ENCODE data around the gene PHF11. TPM values are rescaled to one million over a fixed set of nuclear protein-coding genes. Genes with fewer than 3 reads are reported as not detected.

PHF11 gene
- total RNA-seq, 1 donor from 2014 or later: 148 TPM

DNA sequence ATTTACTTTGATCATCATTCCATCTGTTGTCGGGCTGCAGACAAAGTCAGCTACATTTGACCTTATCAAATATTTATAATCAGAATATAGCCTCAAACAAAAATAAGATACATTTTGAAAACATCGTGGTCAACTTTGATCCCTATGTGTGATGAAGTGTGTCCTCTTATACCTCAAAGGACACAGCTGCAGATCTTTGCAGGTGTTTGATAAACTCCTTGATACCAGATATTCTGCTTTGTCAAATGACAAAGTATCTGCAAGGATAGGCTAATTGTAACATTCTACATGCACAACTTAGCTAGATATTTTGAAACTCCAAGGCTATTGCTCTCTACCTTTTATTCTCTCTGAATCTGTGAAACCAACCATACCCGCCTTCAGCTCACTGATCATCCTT is 44.0 kb downstream of the PHF11 start:
- Mint-ChIP-seq H3K9me3 (no peaks in the 10 kb centered on the region), H3K4me1 (peaks cover 39% of the 10 kb centered on the region), H3K27ac (peak overlapping the region; percentile 78), H3K4me3 (peak overlapping the region; percentile 20), H3K27me3 (no peaks in the 10 kb centered on the region), H3K36me3 (ENCODE audit: low read depth) (peaks cover 39% of the 10 kb centered on the region)
- ATAC-seq (ENCODE audit: low read depth) (no peak), DNase-seq (no peak)
- intact Hi-C loops (cut with micrococcal nuclease): loop anchor here (10.0 kb wide), 1 partner anchor 585 kb away; no protein-coding TSS in a partner anchor
- ChIA-PET POLR2A (interaction anchor here (0.6 to 1.8 kb wide), 5 partner anchors 10 to 207 kb away, joined by 3 to 15 read pairs (median 5); partner anchors contain the start of gene PHF11), CTCF (interaction anchor here (1.0 kb wide), 1 partner anchor 12 kb away, joined by 4 read pairs; no protein-coding TSS in a partner anchor)
- TF ChIP-seq, protein P1, sequence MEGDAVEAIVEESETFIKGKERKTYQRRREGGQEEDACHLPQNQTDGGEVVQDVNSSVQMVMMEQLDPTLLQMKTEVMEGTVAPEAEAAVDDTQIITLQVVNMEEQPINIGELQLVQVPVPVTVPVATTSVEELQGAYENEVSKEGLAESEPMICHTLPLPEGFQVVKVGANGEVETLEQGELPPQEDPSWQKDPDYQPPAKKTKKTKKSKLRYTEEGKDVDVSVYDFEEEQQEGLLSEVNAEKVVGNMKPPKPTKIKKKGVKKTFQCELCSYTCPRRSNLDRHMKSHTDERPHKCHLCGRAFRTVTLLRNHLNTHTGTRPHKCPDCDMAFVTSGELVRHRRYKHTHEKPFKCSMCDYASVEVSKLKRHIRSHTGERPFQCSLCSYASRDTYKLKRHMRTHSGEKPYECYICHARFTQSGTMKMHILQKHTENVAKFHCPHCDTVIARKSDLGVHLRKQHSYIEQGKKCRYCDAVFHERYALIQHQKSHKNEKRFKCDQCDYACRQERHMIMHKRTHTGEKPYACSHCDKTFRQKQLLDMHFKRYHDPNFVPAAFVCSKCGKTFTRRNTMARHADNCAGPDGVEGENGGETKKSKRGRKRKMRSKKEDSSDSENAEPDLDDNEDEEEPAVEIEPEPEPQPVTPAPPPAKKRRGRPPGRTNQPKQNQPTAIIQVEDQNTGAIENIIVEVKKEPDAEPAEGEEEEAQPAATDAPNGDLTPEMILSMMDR (IDR thresholded peaks at IDR 0.05): no peak

DNA sequence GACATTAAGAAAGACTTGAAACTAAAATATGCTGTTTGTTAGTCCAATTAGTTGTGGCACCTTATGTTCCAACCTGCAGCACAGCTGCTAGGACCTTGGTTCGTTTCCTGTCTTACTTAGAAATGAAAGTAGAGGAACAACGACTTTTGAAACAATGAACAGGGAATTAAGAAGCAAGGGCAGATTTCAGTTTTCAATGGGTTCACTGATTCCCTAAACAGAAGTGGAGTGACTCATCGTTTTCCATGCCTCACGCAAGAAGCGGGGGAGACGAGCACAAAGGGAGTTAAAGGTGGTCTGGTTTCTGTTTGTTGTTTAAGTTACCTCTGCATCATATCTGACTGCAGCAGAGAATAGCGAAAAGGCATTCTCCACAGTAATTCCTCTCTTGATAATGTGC is 44.8 kb downstream of the PHF11 start:
- Mint-ChIP-seq H3K27me3 (no peaks in the 10 kb centered on the region), H3K36me3 (ENCODE audit: low read depth) (peaks cover 45% of the 10 kb centered on the region), H3K4me3 (peak overlapping the region; percentile 57), H3K9me3 (no peaks in the 10 kb centered on the region), H3K4me1 (peaks cover 31% of the 10 kb centered on the region), H3K27ac (peak overlapping the region; percentile 78)
- POLR2A ChIA-PET: interaction anchor here (1.1 to 1.8 kb wide), 2 partner anchors 40 to 45 kb away, joined by 6 to 15 read pairs; partner anchors contain the start of gene PHF11
- ATAC-seq (ENCODE audit: low read depth) (peak; percentile 34), DNase-seq (no peak)
- CTCF ChIA-PET: interaction anchor here (1.0 kb wide), 1 partner anchor 13 kb away, joined by 4 read pairs; no protein-coding TSS in a partner anchor
- TF ChIP-seq, protein P1 (IDR thresholded peaks at IDR 0.05): no peak
- intact Hi-C loops (cut with micrococcal nuclease): no loop called here

DNA sequence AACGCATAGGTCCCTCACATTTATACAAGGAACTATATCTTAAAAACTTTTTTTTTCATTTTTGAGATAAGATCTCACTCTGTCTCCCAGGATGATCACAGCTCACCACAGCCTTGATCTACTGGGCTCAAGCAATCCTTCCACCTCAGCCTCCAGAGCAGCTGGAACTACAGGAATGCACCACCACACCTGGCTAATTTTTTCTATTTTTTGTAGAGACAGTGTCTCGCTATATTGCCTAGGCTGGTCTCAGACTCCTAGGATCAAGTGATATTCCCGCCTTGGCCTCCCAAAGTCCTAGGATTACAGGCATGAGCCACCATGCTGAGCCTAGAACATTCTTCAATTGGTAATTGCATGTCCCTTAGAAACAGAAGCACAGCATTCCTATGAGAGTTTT is 47.9 kb downstream of the PHF11 start:
- ChIA-PET CTCF (no interaction called here), POLR2A (interaction anchor here (0.6 kb wide), 1 partner anchor 37 kb away, joined by 4 read pairs; no protein-coding TSS in a partner anchor)
- no peak overlapping the region for H3K27ac Mint-ChIP-seq
- H3K4me1 Mint-ChIP-seq: peaks cover 22% of the 10 kb centered on the region
- no peak for DNase-seq
- ATAC-seq (ENCODE audit: low read depth): no peak
- H3K27me3 Mint-ChIP-seq: no peaks in the 10 kb centered on the region
- no peak overlapping the region for H3K4me3 Mint-ChIP-seq
- intact Hi-C loops (cut with micrococcal nuclease): no loop called here
- TF ChIP-seq, protein P1 (IDR thresholded peaks at IDR 0.05): no peak
- peaks cover 66% of the 10 kb centered on the region for H3K36me3 Mint-ChIP-seq (ENCODE audit: low read depth)
- no peaks in the 10 kb centered on the region for H3K9me3 Mint-ChIP-seq

DNA sequence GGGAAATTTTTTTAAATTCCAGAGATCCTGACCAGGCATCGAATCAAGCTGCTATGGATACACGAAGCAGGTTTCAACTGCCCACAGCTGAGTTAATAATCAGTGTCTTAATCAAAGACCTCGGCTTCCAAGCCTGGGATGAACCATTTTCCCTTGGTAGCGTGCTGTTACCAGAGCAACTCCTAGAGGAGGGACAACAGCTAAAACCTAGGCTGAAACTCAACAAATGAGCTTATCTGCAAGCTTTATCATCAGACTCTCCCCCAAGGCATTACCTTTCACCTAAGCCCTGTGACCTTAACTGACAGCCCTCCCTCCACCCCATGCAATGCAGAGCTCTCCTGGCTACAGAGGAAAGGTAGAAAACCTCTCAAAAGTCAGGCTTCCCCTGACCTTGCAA is 49.9 kb downstream of the PHF11 start:
- Mint-ChIP-seq H3K9me3 (no peaks in the 10 kb centered on the region), H3K4me3 (no peak overlapping the region), H3K27ac (no peak overlapping the region), H3K36me3 (ENCODE audit: low read depth) (peaks cover 69% of the 10 kb centered on the region), H3K4me1 (peaks cover 6% of the 10 kb centered on the region), H3K27me3 (no peaks in the 10 kb centered on the region)
- intact Hi-C loops (cut with micrococcal nuclease): no loop called here
- TF ChIP-seq, protein P1 (IDR thresholded peaks at IDR 0.05): no peak
- no peak for DNase-seq
- POLR2A ChIA-PET: interaction anchor here (0.5 kb wide), 1 partner anchor 77 kb away, joined by 4 read pairs; no protein-coding TSS in a partner anchor
- CTCF ChIA-PET: interaction anchor here (1.7 kb wide), 1 partner anchor 245 kb away, joined by 3 read pairs; no protein-coding TSS in a partner anchor
- ATAC-seq (ENCODE audit: low read depth): no peak

DNA sequence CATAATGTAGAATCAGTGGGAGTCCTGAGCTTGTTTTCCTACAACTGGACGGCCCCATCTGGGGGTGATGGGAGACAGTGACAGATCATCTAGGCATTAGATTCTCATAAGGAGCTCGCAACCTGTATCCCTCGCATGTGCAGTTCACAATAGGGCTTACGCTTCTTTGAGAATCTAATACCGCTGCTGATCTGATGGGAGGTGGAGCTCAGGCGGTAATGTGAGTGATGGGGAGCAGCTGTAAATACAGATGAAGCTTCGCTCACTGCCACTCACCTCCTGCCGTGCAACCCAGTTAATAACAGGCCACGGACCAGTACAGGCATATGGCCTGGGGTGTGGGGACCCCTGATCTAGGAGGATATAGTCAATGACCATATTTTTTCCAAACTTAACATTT is 50.8 kb downstream of the PHF11 start:
- peaks cover 69% of the 10 kb centered on the region for H3K36me3 Mint-ChIP-seq (ENCODE audit: low read depth)
- CTCF ChIA-PET: interaction anchor here (0.7 to 1.7 kb wide), 2 partner anchors 125 to 246 kb away, joined by 3 read pairs; no protein-coding TSS in a partner anchor
- no peak overlapping the region for H3K27ac Mint-ChIP-seq
- H3K4me1 Mint-ChIP-seq: peaks cover 3% of the 10 kb centered on the region
- POLR2A ChIA-PET: interaction anchor here (0.6 kb wide), 1 partner anchor 40 kb away, joined by 7 read pairs; no protein-coding TSS in a partner anchor
- no peak overlapping the region for H3K4me3 Mint-ChIP-seq
- DNase-seq (no peak), ATAC-seq (ENCODE audit: low read depth) (no peak)
- H3K27me3 Mint-ChIP-seq: no peaks in the 10 kb centered on the region
- intact Hi-C loops (cut with micrococcal nuclease): no loop called here
- TF ChIP-seq, protein P1 (IDR thresholded peaks at IDR 0.05): no peak
- no peaks in the 10 kb centered on the region for H3K9me3 Mint-ChIP-seq
